A549 treated with Mapracorat at 1 μM for 4 hours (cell line): Measurements from ENCODE around the gene TRIM73. TPM values are rescaled to one million over a fixed set of nuclear protein-coding genes. Genes with fewer than 3 reads are reported as not detected.

ENCODE experiments used
- total RNA-seq: library from RNA; stranded (reverse); fragments of 200-300 nt; extraction: Qiagen RNA extraction; gene quantifications from 5 replicates; pipeline ENCODE4 v1.2.3, GENCODE V29; 2022

Gene TRIM73
- 1.2 to 2.7 TPM (median 2.6 TPM) in 5 replicates for total RNA-seq

GRCh38 chr7:75395329-75395728, at the start of gene TRIM73:
TSS of gene TRIM73 (plus strand) at chr7:75395629. CDS start at chr7:75398934, 3,305 bp downstream.

Other genes with a start within 250 kb of the TRIM73 start
- gene POM121C, start 90.7 kb downstream of the TRIM73 start, total RNA-seq, result 30.4 to 43.0 TPM (median 37.6 TPM) in 5 replicates
- gene SPDYE5, start 96.7 kb downstream of the TRIM73 start, total RNA-seq, result not detected in 5 replicates